CMK (cell line): Measurements from ENCODE around the gene FCF1.

Experiments used
- DNase-seq: peaks from one replicate; pipeline ENCODE4 v3.0.0-alpha.2; 2010; ENCODE audit warnings: low read depth

The FCF1 gene

DNA sequence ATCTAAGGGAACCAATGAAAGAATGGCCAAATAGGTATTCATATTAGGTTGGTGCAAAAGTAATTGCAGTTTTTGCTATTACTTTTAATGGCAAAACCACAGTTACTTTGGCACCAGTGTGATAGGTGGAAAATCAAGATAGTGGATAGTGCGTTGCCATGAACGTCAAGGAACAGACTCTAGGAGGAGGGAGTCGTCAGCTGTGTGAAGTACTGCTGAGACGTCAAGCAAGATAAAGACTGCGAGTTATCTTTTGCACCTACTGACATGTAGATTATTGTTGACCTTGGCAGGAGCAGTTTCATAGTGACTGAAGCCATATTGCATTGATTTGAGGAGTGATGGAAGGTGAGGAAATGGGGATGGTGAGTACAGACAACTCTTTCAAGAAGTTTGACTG lies 58.5 kb downstream of the FCF1 start:
- DNase-seq = no peak

DNA sequence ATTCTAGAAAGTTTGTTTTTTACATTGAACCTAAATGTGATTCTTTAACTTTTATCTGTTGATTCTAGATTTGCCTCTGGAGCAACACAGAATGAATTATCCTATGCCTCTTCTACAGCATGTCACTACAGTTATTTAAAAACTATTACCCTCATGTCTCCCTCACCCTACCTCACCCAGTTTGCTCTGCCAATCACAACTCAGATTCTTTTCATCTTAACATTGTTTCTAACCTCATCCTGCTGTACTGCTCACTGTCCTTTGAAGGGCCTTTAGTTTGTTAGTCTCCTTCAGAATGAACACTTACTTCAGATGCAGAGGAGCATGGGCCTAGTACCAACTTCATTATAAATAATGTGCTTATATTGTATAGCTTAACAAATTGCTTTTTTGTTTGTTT lies 71.7 kb downstream of the FCF1 start:
- no peak for DNase-seq

DNA sequence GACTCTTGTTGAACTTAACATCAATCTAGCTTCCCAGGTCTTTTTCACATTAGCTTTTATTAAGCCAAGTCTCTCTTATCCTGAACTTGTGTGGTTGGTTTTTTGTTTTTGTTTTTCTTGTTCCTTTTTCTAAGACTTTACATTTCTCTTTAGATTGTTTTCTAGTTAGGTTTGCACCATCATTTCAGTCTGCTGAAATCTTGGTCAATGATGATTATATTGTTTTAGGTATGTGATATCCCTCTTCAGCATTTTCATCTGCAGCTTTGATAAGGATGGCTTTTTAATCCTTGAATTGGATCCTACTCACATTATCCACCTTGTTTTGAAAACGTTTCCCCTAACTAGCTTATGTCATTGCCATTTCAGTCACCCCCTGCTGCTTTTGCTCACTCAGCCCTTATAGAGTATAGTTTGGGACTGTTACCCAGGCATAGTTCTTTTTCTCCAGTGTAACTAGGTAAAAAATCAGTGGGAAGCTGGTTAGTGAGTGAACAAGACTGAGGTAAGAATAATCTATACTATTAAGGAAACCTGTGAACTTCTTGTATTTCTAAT lies 72.2 kb downstream of the FCF1 start:
- no peak for DNase-seq

DNA sequence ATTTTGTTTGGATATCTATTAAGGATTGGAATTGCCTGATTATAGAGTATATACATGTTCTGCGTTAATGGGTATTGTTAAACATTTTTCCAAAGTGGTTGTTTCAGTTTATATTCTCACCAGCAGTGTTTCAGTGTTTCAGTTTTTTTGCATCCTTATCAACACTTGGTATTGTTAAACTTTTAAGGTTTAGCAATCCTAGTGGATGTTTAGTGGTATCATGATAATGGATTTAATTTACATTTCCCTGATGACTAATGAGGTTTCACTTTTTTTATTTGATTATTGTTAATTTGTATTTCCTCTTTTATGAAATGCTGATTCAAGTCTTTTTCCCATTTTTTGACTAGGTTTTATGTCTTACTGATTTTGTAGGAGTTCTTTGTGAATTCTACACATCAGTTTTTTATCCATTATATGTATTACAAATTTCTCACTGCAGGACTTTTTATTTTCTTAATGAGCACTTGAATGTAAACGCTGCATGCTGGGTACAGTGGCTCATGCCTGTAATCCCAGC lies 73.9 kb downstream of the FCF1 start:
- no peak for DNase-seq
